GM19043 (cell line): ENCODE measurements around the gene COL16A1.

Source experiments
- ATAC-seq: cut with Tn5 transposase; IDR thresholded peaks from one replicate; pipeline ENCODE4 v1.9.1; 2021; ENCODE audit warnings: low read depth; ENCODE audit not compliant: unreplicated experiment

Gene COL16A1

DNA sequence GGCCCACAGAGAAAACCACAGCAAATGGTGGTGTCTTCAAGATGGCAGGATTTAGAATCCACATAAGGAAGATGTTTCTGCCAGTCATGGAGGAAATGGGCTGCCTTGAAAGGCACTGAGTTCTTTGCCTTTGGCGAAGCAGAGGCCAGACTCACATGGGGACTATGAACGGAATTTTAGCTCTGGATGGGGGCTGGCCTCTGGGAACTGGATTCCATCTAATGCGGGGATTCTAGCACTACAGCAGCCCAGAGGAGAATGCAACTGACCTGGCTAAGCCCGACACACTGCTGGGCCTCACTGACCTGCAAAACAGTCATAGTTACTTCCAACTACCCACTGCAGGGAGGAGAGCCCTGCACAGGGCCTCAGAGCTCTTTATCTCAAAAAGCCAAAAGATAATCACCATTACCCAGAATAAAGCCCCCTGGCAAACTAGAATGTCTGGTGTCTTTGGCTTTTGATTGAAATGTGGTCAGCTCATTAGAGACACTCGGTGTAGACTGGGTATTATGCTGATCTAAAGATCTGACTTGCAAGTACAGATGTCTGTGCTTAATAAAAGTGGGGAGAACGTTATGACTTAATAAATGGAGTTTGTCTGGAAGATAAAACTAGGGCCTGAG, 74.8 kb downstream of the COL16A1 start:
- ATAC-seq, result no peak

DNA sequence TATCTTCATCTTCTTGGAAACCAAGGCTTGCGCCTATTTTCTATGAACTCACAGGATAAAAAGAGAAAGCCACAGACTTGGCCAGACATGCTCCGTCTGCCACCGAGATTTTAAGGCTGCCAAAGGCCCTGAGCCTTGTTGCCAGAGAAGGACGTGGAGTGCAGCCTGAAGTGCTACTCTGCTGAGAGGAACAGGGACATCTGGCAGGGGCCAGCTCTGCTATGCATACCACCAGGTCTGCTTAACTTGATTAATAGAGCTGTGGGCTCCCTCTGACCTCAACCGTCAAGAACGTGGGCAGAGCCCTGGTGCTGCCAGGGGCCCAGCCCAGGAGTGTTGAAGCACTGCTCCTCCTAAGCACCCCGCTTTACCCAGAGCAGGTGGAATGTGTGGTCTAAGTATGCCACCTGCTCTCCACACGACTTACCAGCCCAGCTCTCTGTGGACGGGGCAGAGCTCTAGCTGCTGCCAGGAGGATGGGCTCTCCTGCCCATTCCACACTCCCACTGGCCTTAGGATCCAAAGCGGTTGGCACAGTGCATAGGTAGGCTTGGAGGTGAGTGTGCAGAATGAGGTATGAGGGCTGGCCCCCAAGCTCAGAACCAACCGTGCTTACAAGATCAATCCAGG, 75.8 kb downstream of the COL16A1 start:
- no peak for ATAC-seq

DNA sequence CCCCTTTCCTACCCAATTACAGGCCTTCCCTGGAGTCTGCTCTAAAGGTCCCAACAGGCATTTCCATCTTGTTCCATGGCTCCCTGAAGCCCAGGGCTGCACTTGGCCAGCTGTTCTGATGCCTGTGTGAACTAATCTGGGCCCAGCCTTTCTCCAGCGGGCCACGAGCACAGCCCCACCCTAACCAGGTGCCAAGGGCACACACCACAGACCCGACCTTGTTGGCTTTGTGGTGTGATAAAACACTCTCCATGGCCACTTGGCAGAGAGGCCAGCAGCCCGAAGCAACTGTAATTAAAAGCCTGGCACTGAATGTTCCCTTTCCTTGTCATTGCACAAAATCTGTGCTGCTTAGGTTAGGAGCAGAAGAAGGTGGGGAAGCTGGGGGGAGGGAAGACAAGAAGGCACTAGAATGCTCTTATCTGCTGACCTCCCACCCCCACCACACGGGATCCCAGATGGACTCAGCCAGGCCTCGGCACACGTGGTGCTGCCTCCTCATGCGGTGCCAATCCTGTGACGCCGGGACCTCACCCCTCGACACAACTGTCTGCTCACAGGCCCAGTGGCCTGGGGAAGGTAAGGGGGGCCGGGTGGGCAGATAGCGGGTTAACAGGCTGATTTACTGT, 76.4 kb downstream of the COL16A1 start:
- ATAC-seq, result no peak

- ATAC-seq, result no peak
Measured at GRCh38 chr1:31626223-31627207, 77.3 kb downstream of the COL16A1 start.

GRCh38 chr1:31625561-31626222, 78.1 kb downstream of the COL16A1 start:
- ATAC-seq, result no peak

- ATAC-seq, result no peak
Measured at GRCh38 chr1:31624731-31625514, 78.9 kb downstream of the COL16A1 start.

DNA sequence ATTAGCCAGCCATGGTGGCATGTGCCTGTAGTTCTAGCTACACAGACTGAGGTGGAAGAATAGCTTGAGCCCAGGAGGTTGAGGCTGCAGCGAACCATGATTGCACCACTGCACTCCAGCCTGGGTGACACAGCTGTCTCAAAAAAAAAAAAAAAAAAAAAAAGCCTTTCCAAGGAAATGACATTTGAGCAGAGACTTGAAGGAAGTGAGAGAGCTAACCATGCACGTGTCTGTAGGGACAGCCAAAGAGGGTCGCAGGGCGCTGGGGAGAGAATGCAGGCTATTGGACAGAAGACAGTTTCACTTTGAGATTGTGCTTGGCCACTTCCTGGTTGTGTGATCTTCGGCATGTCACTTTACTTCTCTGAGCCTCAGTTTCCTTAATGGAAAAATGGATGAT, 79.5 kb downstream of the COL16A1 start:
- no peak for ATAC-seq

DNA sequence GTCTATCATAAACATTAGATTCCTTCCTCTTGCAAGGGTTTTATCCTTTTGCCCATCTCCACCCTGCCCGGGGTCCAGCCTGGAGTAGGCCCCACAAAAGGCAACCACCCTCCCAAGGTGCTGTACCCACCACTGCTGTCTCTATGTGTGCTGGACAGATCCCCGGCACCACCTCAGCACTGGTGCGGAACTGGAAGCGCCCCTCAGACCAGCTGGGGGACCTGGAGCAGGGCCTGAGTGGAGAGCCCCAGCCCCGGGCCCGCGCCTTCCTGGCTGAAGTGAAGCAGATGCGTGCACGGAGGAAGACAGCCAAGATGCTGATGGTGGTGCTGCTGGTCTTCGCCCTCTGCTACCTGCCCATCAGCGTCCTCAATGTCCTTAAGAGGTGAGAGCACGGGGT, 80.5 kb downstream of the COL16A1 start:
- ATAC-seq, result no peak

DNA sequence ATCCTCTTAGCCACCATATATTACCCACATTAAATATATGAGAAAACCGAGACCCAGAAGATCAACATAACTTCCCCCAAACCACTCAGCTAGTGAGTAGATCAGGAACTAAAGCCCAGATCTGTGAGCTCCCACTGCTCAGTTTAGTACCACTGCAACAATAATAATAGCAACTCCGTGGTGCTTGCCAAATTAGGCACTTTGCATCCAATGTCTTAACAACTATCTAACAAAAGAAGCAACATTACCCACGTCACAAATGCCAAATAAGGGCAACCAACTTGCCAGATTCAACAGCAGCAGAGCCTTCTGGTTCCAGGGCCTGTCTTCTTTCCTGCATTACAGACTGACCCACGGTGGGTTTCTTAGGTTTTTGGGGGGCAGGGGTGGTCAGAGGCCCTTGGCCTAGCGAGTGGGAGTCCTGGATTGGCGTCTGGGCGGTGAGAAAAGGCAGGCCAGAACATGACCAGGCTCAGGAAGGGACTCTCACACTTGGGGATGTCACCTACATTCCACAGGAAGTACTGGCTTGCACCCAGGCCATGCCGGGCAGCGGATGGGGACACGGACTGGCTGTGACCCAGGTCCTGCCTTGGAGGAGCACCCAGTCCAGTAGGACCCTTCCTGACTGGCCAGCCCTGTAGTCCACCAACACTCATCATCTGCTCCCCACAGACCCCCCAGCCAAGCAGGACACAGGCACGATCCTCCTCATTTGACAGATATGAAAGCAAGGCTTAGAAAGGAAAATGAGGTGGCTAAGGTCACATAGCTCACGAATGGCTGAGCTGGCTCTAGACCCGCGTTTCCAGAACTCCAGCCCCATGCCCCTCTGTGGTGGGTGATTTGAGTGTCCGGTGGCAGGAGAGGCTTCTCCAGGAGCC, 81.7 kb downstream of the COL16A1 start:
- no peak for ATAC-seq

DNA sequence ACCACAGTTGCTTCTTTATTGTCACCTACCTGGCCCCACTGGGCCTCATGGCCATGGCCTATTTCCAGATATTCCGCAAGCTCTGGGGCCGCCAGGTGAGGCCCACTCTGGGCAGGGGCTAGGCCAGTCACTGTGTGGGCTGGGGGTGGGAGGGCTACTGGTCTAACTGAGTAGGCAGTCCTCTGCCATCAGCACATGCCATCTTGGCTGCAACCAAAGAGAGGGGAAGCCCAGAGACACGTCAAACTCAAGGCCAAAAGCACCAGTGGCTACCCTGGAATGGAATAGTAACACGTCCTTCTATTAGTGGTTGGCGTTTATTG, 82.4 kb downstream of the COL16A1 start:
- ATAC-seq, result no peak

- no peak for ATAC-seq
Measured at GRCh38 chr1:31620631-31621497, 83.0 kb downstream of the COL16A1 start.

GRCh38 chr1:31618916-31619846, 84.6 kb downstream of the COL16A1 start:
- ATAC-seq, result no peak

- no peak for ATAC-seq
Measured at GRCh38 chr1:31617916-31618746, 85.7 kb downstream of the COL16A1 start.

- ATAC-seq, result no peak
Measured at GRCh38 chr1:31617218-31617915, 86.5 kb downstream of the COL16A1 start, which contains the start of gene HCRTR1. TSS of gene HCRTR1 (plus strand) at chr1:31617689. CDS start at chr1:31619193, 1,504 bp downstream.

DNA sequence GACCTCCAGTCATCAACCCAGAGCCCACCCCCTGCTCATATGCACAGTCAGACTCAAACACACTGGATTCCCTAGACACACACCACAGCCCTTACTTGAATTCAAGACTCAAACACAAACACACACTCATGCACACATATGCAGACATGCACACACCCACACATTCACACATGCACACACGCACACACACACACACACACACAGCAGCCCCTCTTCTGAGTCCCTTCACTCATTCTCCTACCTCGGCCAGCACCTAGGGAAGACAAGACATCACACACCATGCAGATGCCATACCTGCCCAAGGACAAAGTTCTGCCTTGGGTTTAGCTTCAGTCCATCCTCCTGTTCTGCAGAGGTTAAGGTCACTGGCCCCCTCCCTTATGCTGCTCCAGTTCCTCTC, 87.9 kb downstream of the COL16A1 start:
- ATAC-seq, result no peak
